ENCODE results near the gene SLC12A3. TPM values are rescaled to one million over a fixed set of nuclear protein-coding genes. Genes with fewer than 3 reads are reported as not detected.

Gene SLC12A3
- total RNA-seq, 3 donors from 2014 or later = not detected

GRCh38 chr16:56896244-56896643 lies 31.2 kb downstream of the SLC12A3 start:
- intact Hi-C loops (cut with DNase I, micrococcal nuclease) = no loop called here
- ATAC-seq (no peak), DNase-seq (peak in 1 of 3 donors; percentile 16)
- no peak for TF ChIP-seq CTCF (IDR thresholded peaks at IDR 0.05)
- H3K36me3 ChIP-seq (ENCODE audit: low read depth) = no peaks in the 10 kb centered on the region
- H3K4me3 ChIP-seq = no peak overlapping the region
- H3K4me1 ChIP-seq (ENCODE audit: low read depth) = no peaks in the 10 kb centered on the region
- H3K9me3 ChIP-seq = no peaks in the 10 kb centered on the region

GRCh38 chr16:56897026-56897799 lies 32.2 kb downstream of the SLC12A3 start:
- ATAC-seq = peak; percentile 35

DNA sequence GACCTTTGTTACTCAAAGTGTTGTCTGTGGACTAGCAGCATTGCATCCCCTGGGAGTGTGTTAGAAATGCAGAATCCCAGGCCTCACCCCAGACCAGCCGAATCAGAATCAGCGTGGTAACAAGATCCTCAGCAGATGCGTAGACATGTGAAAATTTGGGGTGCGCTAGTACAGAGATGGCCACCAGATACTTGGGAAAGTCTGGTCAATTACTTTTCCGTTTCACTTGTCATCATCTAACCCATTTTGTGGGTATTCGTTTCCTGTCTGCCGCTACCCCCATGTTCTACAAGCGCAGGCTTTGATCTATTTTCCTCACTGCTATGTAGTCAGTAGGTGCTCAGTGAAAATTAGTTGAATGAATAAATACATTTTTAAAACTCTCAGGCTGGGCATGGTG lies 33.8 kb downstream of the SLC12A3 start:
- Histone ChIP-seq H3K4me3 (no peak overlapping the region), H3K36me3 (ENCODE audit: low read depth) (no peaks in the 10 kb centered on the region), H3K4me1 (ENCODE audit: low read depth) (no peaks in the 10 kb centered on the region), H3K9me3 (no peaks in the 10 kb centered on the region)
- DNase-seq (no peak), ATAC-seq (no peak)
- no peak for TF ChIP-seq CTCF (IDR thresholded peaks at IDR 0.05)
- intact Hi-C loops (cut with DNase I, micrococcal nuclease) = no loop called here

More at GRCh38 chr16:56897026-56897799, 32.2 kb downstream of the SLC12A3 start:
- H3K4me3 ChIP-seq = no peak overlapping the region
- H3K9me3 ChIP-seq = no peaks in the 10 kb centered on the region
- intact Hi-C loops (cut with DNase I, micrococcal nuclease) = no loop called here
- TF ChIP-seq CTCF (IDR thresholded peaks at IDR 0.05) = no peak
- no peaks in the 10 kb centered on the region for H3K4me1 ChIP-seq (ENCODE audit: low read depth)
- no peaks in the 10 kb centered on the region for H3K36me3 ChIP-seq (ENCODE audit: low read depth)
- no peak for DNase-seq

DNA sequence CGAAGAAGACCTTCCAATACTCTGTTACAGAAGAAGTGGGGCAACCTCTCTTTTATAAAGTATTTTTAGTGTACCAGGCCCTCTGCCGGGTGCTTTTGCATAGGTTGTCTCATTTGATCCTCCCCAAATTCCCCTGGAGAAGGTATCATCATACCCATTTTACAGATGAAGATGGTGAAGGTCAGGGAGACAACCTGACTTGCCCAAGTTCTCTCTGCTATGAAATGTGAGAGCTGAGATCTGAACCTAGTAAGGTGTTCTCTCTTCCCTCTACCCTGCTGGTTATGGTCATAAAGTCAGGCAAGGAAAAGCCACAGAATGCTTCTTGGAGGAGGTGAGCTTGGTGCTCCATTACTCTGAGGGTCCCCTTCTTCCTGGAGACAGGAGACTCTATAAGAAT lies 38.9 kb downstream of the SLC12A3 start:
- Histone ChIP-seq H3K4me3 (no peak overlapping the region), H3K36me3 (ENCODE audit: low read depth) (no peaks in the 10 kb centered on the region), H3K9me3 (no peaks in the 10 kb centered on the region), H3K4me1 (ENCODE audit: low read depth) (peaks cover 5% of the 10 kb centered on the region)
- ATAC-seq (no peak), DNase-seq (no peak)
- TF ChIP-seq CTCF (IDR thresholded peaks at IDR 0.05) = no peak
- intact Hi-C loops (cut with DNase I, micrococcal nuclease) = no loop called here

DNA sequence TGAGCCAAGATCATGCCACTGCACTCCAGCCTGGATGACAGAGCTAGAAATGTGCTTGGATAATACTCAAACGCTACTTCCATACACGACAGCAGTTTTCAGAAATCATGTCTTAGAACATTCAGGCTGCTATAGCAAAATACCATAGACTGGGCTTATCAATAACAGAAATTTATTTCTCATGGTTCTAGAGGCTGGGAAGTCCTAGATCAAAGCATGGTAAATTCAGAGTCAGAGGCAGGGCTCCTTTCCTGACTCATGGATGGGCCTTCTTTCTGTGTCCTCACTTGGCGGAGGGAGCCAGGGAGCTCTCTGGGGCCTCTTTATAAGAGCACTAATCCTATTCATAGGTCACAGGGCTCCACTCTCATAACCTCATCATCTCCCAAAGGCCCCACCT lies 42.4 kb downstream of the SLC12A3 start:
- Histone ChIP-seq H3K4me1 (ENCODE audit: low read depth) (peaks cover 14% of the 10 kb centered on the region), H3K36me3 (ENCODE audit: low read depth) (no peaks in the 10 kb centered on the region), H3K9me3 (no peaks in the 10 kb centered on the region), H3K4me3 (no peak overlapping the region)
- no peak for TF ChIP-seq CTCF (IDR thresholded peaks at IDR 0.05)
- DNase-seq (no peak), ATAC-seq (no peak)
- intact Hi-C loops (cut with DNase I, micrococcal nuclease) = no loop called here
